HEK293 (cell line): ENCODE data around the gene YBX3.

Experiments used
- CTCF ChIA-PET: fragments of 350-600 bp; formaldehyde crosslinking; extraction: SDS; loops from one replicate; lab custom pipeline; 2021; ENCODE audit warnings: antibody characterized with exemption; lab: Yijun Ruan, JAX
- POLR2A ChIA-PET: fragments of 300-600 bp; formaldehyde crosslinking; extraction: SDS; loops from one replicate; lab custom pipeline; 2020; ENCODE audit warnings: antibody characterized with exemption, inconsistent platforms; lab: Yijun Ruan, JAX
- H3K27ac ChIP-seq: fragments of 200-500 bp; sonication (Bioruptor generic); 2 replicates; pipeline ENCODE4 v1.5.1; 2014; ENCODE audit warnings: low read depth, low read length, control low read depth, inconsistent platforms; ENCODE audit errors: extremely low read depth
- H3K36me3 ChIP-seq, 2 experiments: fragments of 200-500 bp in 1 of 2; sonication (Bioruptor generic) in 1 of 2; 1 replicate in 1 of 2; 2 replicates in 1 of 2; pipeline ENCODE4 v1.5.1; 2014 to 2017; ENCODE audit warnings: inconsistent platforms in 2 of 2, low read length in 2 of 2; ENCODE audit not compliant: control insufficient read depth in 2 of 2, insufficient read depth in 1 of 2
- H3K4me1 ChIP-seq: fragments of 200-500 bp; sonication (Bioruptor generic); 2 replicates; pipeline ENCODE4 v1.5.1; 2014; ENCODE audit warnings: mild to moderate bottlenecking, low read length, inconsistent platforms; ENCODE audit not compliant: control insufficient read depth, insufficient read depth
- H3K4me3 ChIP-seq: 2 replicates; pipeline ENCODE4 v1.5.1; 2011; ENCODE audit warnings: low read depth, mild to moderate bottlenecking, control low read depth, low read length, moderate library complexity
- H3K9me3 ChIP-seq: fragments of 200-500 bp; sonication (Bioruptor generic); 2 replicates; pipeline ENCODE4 v1.5.1; 2014; ENCODE audit warnings: low read depth, low read length, inconsistent platforms; ENCODE audit not compliant: control insufficient read depth, insufficient read depth
- ATF2 ChIP-seq: fragments of 450-650 bp; formaldehyde crosslinking; IDR thresholded peaks from 2 replicates; pipeline ENCODE4 v1.5.1; 2016; ENCODE audit warnings: missing biosample characterization, missing genetic modification characterization, low read depth
- GLIS1 ChIP-seq: fragments of 450-650 bp; formaldehyde crosslinking; IDR thresholded peaks from 2 replicates; pipeline ENCODE4 v1.5.1; 2016; ENCODE audit warnings: missing biosample characterization, missing genetic modification characterization
- KLF9 ChIP-seq: fragments of 450-650 bp; formaldehyde crosslinking; IDR thresholded peaks from 2 replicates; pipeline ENCODE4 v1.5.1; 2016; ENCODE audit warnings: missing biosample characterization, missing genetic modification characterization, low read depth
- MEIS1 ChIP-seq: sonication (generic); formaldehyde crosslinking; IDR thresholded peaks from 2 replicates; pipeline ENCODE4 v1.8.1; 2022; ENCODE audit warnings: missing genetic modification reagents, mild to moderate bottlenecking, borderline replicate concordance
- SETDB1 ChIP-seq: IDR thresholded peaks from one replicate; pipeline ENCODE4 v1.6.1; 2017; ENCODE audit warnings: mild to moderate bottlenecking, low read length, moderate library complexity, mixed read lengths; ENCODE audit not compliant: insufficient read length
- ZBTB1 ChIP-seq: fragments of 450-650 bp; formaldehyde crosslinking; IDR thresholded peaks from 2 replicates; pipeline ENCODE4 v1.5.1; 2016; ENCODE audit warnings: missing biosample characterization, missing genetic modification characterization
- ZEB2 ChIP-seq: fragments of 450-650 bp; formaldehyde crosslinking; IDR thresholded peaks from 2 replicates; pipeline ENCODE4 v1.5.1; 2016; ENCODE audit warnings: missing biosample characterization, missing genetic modification characterization
- ZFHX2 ChIP-seq: fragments of 450-650 bp; formaldehyde crosslinking; conservative IDR thresholded peaks from 2 replicates; pipeline ENCODE4 v1.5.1; 2016; ENCODE audit warnings: missing biosample characterization, missing genetic modification characterization
- ZIC2 ChIP-seq: fragments of 450-650 bp; formaldehyde crosslinking; IDR thresholded peaks from 2 replicates; pipeline ENCODE4 v1.5.1; 2016; ENCODE audit warnings: missing biosample characterization, missing genetic modification characterization
- ZNF112 ChIP-seq: fragments of 450-650 bp; formaldehyde crosslinking; IDR thresholded peaks from 2 replicates; pipeline ENCODE4 v1.5.0; 2017; ENCODE audit warnings: missing biosample characterization, missing genetic modification characterization
- ZNF169 ChIP-seq: fragments of 450-650 bp; formaldehyde crosslinking; IDR thresholded peaks from 2 replicates; pipeline ENCODE4 v1.5.1; 2016; ENCODE audit warnings: missing biosample characterization, missing genetic modification characterization
- ZNF174 ChIP-seq: fragments of 450-650 bp; formaldehyde crosslinking; IDR thresholded peaks from 2 replicates; pipeline ENCODE4 v1.5.0; 2017; ENCODE audit warnings: missing biosample characterization, mild to moderate bottlenecking, missing genetic modification characterization
- ZNF19 ChIP-seq: fragments of 450-650 bp; formaldehyde crosslinking; IDR thresholded peaks from 2 replicates; pipeline ENCODE4; 2016; ENCODE audit warnings: missing biosample characterization, missing genetic modification characterization, low read depth
- ZNF24 ChIP-seq: fragments of 450-650 bp; formaldehyde crosslinking; IDR thresholded peaks from 2 replicates; pipeline ENCODE4 v1.5.1; 2016; ENCODE audit warnings: missing biosample characterization, missing genetic modification characterization
- ZNF311 ChIP-seq: fragments of 450-650 bp; formaldehyde crosslinking; IDR thresholded peaks from 2 replicates; pipeline ENCODE4 v1.5.1; 2017; ENCODE audit warnings: missing biosample characterization, missing genetic modification characterization, borderline replicate concordance
- ZNF335 ChIP-seq: fragments of 450-650 bp; formaldehyde crosslinking; conservative IDR thresholded peaks from 2 replicates; pipeline ENCODE4 v1.5.1; 2016; ENCODE audit warnings: missing biosample characterization, missing genetic modification characterization
- ZNF366 ChIP-seq: fragments of 450-650 bp; formaldehyde crosslinking; conservative IDR thresholded peaks from 2 replicates; pipeline ENCODE4 v1.5.1; 2016; ENCODE audit warnings: missing biosample characterization, missing genetic modification characterization
- ZNF394 ChIP-seq: fragments of 450-650 bp; formaldehyde crosslinking; IDR thresholded peaks from 2 replicates; pipeline ENCODE4 v1.5.1; 2016; ENCODE audit warnings: missing biosample characterization, missing genetic modification characterization, mild to moderate bottlenecking, moderate library complexity, borderline replicate concordance
- ZNF423 ChIP-seq: fragments of 450-650 bp; formaldehyde crosslinking; IDR thresholded peaks from 2 replicates; pipeline ENCODE4 v1.5.1; 2016; ENCODE audit warnings: missing biosample characterization, missing genetic modification characterization
- ZNF501 ChIP-seq: fragments of 450-650 bp; formaldehyde crosslinking; IDR thresholded peaks from 2 replicates; pipeline ENCODE4 v1.5.1; 2016; ENCODE audit warnings: missing biosample characterization, missing genetic modification characterization
- ZNF639 ChIP-seq: fragments of 450-650 bp; formaldehyde crosslinking; IDR thresholded peaks from 2 replicates; pipeline ENCODE4 v1.5.1; 2016; ENCODE audit warnings: missing biosample characterization, missing genetic modification characterization
- ZNF777 ChIP-seq: fragments of 450-650 bp; formaldehyde crosslinking; IDR thresholded peaks from 2 replicates; pipeline ENCODE4 v1.5.1; 2017; ENCODE audit warnings: missing biosample characterization, missing genetic modification characterization, borderline replicate concordance
- ZNF785 ChIP-seq: fragments of 450-650 bp; formaldehyde crosslinking; IDR thresholded peaks from 2 replicates; pipeline ENCODE4 v1.5.1; 2016; ENCODE audit warnings: missing biosample characterization, missing genetic modification characterization
- ZNF837 ChIP-seq: fragments of 450-650 bp; formaldehyde crosslinking; IDR thresholded peaks from 2 replicates; pipeline ENCODE4 v1.5.1; 2016; ENCODE audit warnings: missing biosample characterization, missing genetic modification characterization
- TF ChIP-seq, protein P1 (sequence below): fragments of 450-650 bp; IDR thresholded peaks from 2 replicates; pipeline ENCODE4 v1.5.1; 2018; ENCODE audit warnings: missing biosample characterization, missing genetic modification characterization
- TF ChIP-seq, protein P2 (sequence below): IDR thresholded peaks from 2 replicates; pipeline ENCODE4 v1.6.1; 2011; ENCODE audit warnings: mild to moderate bottlenecking, low read depth, low read length, borderline replicate concordance
- TF ChIP-seq, protein P3 (sequence below): fragments of 450-650 bp; formaldehyde crosslinking; IDR thresholded peaks from 2 replicates; pipeline ENCODE4 v1.5.1; 2016; ENCODE audit warnings: missing biosample characterization, missing genetic modification characterization

Gene YBX3

GRCh38 chr12:10749700-10750384 is 26.7 kb upstream of the YBX3 start (continued):
- TF ChIP-seq MEIS1 (CRISPR knock-in tag) (no peak), ZFHX2 (tag by site-specific recombination) (no peak), ZNF112 (tag by site-specific recombination) (no peak), ZNF639 (tag by site-specific recombination) (peak; percentile 69), ZNF24 (peak; percentile 89), ZNF335 (tag by site-specific recombination) (peak; percentile 30), ZNF394 (peak; percentile 44; the same call in 1 of the 2 replicates), ZNF19 (tag by site-specific recombination) (no peak), ATF2 (tag by site-specific recombination) (peak; percentile 98)
- TF ChIP-seq, protein P1, sequence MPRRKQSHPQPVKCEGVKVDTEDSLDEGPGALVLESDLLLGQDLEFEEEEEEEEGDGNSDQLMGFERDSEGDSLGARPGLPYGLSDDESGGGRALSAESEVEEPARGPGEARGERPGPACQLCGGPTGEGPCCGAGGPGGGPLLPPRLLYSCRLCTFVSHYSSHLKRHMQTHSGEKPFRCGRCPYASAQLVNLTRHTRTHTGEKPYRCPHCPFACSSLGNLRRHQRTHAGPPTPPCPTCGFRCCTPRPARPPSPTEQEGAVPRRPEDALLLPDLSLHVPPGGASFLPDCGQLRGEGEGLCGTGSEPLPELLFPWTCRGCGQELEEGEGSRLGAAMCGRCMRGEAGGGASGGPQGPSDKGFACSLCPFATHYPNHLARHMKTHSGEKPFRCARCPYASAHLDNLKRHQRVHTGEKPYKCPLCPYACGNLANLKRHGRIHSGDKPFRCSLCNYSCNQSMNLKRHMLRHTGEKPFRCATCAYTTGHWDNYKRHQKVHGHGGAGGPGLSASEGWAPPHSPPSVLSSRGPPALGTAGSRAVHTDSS (tag by site-specific recombination) = peak; percentile 30; the same call in 1 of the 2 replicates

GRCh38 chr12:10747730-10748129 is 24.6 kb upstream of the YBX3 start:
- CTCF ChIA-PET = interaction anchor here (3.0 kb wide), 1 partner anchor 15 kb away, joined by 10 read pairs; no protein-coding TSS in a partner anchor
- Histone ChIP-seq H3K36me3 (no peaks in the 10 kb centered on the region), H3K4me3 (no peak overlapping the region), H3K9me3 (no peaks in the 10 kb centered on the region; the same call in 1 of the 2 replicates), H3K27ac (no peak overlapping the region), H3K4me1 (no peaks in the 10 kb centered on the region)
- POLR2A ChIA-PET = no interaction called here
- TF ChIP-seq, protein P2, sequence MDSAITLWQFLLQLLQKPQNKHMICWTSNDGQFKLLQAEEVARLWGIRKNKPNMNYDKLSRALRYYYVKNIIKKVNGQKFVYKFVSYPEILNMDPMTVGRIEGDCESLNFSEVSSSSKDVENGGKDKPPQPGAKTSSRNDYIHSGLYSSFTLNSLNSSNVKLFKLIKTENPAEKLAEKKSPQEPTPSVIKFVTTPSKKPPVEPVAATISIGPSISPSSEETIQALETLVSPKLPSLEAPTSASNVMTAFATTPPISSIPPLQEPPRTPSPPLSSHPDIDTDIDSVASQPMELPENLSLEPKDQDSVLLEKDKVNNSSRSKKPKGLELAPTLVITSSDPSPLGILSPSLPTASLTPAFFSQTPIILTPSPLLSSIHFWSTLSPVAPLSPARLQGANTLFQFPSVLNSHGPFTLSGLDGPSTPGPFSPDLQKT = no peak
- no peak for TF ChIP-seq GLIS1 (tag by site-specific recombination)
- TF ChIP-seq ZIC2 (tag by site-specific recombination) = no peak
- no peak for TF ChIP-seq ZNF423 (tag by site-specific recombination)
- no peak for TF ChIP-seq ZNF639 (tag by site-specific recombination)
- no peak for TF ChIP-seq ZNF174 (tag by site-specific recombination)
- TF ChIP-seq ZNF785 (tag by site-specific recombination) = no peak
- TF ChIP-seq ZNF501 (tag by site-specific recombination) = no peak
- no peak for TF ChIP-seq KLF9 (tag by site-specific recombination)
- no peak for TF ChIP-seq ZBTB1 (tag by site-specific recombination)
- TF ChIP-seq ZNF777 = no peak
- no peak for TF ChIP-seq ZNF311 (tag by site-specific recombination)
- TF ChIP-seq, protein P3, sequence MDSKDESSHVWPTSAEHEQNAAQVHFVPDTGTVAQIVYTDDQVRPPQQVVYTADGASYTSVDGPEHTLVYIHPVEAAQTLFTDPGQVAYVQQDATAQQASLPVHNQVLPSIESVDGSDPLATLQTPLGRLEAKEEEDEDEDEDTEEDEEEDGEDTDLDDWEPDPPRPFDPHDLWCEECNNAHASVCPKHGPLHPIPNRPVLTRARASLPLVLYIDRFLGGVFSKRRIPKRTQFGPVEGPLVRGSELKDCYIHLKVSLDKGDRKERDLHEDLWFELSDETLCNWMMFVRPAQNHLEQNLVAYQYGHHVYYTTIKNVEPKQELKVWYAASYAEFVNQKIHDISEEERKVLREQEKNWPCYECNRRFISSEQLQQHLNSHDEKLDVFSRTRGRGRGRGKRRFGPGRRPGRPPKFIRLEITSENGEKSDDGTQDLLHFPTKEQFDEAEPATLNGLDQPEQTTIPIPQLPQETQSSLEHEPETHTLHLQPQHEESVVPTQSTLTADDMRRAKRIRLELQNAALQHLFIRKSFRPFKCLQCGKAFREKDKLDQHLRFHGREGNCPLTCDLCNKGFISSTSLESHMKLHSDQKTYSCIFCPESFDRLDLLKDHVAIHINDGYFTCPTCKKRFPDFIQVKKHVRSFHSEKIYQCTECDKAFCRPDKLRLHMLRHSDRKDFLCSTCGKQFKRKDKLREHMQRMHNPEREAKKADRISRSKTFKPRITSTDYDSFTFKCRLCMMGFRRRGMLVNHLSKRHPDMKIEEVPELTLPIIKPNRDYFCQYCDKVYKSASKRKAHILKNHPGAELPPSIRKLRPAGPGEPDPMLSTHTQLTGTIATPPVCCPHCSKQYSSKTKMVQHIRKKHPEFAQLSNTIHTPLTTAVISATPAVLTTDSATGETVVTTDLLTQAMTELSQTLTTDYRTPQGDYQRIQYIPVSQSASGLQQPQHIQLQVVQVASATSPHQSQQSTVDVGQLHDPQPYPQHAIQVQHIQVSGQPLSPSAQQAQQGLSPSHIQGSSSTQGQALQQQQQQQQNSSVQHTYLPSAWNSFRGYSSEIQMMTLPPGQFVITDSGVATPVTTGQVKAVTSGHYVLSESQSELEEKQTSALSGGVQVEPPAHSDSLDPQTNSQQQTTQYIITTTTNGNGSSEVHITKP (tag by site-specific recombination) = no peak
- TF ChIP-seq ZNF837 (tag by site-specific recombination) = no peak
- no peak for TF ChIP-seq SETDB1
- no peak for TF ChIP-seq ZEB2 (tag by site-specific recombination)
- TF ChIP-seq ZNF366 = no peak
- no peak for TF ChIP-seq ZNF169 (tag by site-specific recombination)
